ENCODE measurements around the gene GGTA1.
"Not testable (repeated sequence)": the region's sequence is repeated elsewhere in the genome, so short reads cannot be mapped to it uniquely, and the experiment has no call there.

Gene GGTA1

DNA sequence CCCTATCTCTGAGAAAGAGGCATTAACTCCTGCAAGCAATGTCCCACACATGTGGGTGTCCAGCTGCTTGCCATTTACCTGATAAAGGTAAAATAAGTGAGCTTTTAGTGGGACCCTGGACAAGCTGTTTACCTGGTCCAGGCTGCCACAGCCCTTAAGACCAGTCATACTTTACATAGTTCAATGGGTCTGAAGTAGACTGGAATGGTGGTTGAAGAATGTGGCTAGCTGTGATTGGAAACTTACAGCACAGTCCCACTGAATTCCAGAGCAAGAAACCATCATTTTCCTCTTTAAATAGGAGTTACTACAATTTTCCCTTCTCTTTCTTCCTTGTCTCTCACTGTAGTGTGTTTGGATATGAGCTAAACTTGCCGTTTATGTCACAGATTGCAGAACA is 60.6 kb downstream of the GGTA1 start:
- Mint-ChIP-seq H3K27ac (no peak overlapping the region), H3K27me3 (ENCODE audit: low read depth) (peaks cover 33% of the 10 kb centered on the region), H3K4me1 (ENCODE audit: low read depth) (no peaks in the 10 kb centered on the region), H3K9me3 (no peaks in the 10 kb centered on the region), H3K4me3 (no peak overlapping the region), H3K36me3 (ENCODE audit: low read depth) (no peaks in the 10 kb centered on the region)
- no peak for DNase-seq (ENCODE audit: low spot score)

DNA sequence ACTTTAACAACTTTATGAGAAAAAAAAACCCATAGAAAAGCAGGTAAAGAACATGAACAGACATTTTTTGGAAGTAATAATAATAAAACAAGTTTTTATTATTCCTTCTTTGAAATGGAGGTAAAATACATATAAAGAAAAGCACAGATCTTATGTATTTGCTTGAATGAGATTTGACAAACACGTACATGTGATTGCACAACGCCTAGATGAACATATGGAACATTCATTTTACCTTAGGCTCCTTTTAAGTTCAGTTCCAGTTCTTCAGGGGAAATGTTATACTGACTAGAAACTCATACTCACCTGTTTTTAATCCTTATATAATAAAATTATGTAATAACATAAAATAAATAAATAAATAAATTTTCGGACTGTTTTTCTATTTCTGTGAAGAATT is 61.8 kb downstream of the GGTA1 start:
- H3K36me3 Mint-ChIP-seq (ENCODE audit: low read depth) = no peaks in the 10 kb centered on the region
- no peaks in the 10 kb centered on the region for H3K4me1 Mint-ChIP-seq (ENCODE audit: low read depth)
- H3K27me3 Mint-ChIP-seq (ENCODE audit: low read depth) = peaks cover 29% of the 10 kb centered on the region
- no peak overlapping the region for H3K4me3 Mint-ChIP-seq
- no peaks in the 10 kb centered on the region for H3K9me3 Mint-ChIP-seq
- DNase-seq (ENCODE audit: low spot score) = no peak
- H3K27ac Mint-ChIP-seq = no peak overlapping the region

DNA sequence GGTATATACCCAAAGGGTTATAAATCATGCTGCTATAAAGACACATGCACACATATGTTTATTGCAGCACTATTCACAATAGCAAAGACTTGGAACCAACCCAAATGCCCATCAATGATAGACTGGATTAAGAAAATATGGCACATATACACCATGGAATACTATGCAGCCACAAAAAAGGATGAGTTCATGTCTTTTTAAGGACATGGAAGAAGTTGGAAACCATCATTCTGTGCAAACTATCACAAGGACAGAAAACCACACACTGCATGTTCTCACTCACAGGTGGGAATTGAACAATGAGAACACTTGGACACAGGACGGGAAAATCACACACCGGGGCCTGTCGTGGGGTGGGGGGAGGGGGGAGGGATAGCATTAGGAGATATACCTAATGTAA is 62.6 kb downstream of the GGTA1 start:
- not testable (repeated sequence) for H3K4me1 Mint-ChIP-seq (ENCODE audit: low read depth); H3K27ac Mint-ChIP-seq; H3K36me3 Mint-ChIP-seq (ENCODE audit: low read depth); H3K4me3 Mint-ChIP-seq; DNase-seq (ENCODE audit: low spot score); H3K9me3 Mint-ChIP-seq
- H3K27me3 Mint-ChIP-seq (ENCODE audit: low read depth) = peaks cover 23% of the 10 kb centered on the region

DNA sequence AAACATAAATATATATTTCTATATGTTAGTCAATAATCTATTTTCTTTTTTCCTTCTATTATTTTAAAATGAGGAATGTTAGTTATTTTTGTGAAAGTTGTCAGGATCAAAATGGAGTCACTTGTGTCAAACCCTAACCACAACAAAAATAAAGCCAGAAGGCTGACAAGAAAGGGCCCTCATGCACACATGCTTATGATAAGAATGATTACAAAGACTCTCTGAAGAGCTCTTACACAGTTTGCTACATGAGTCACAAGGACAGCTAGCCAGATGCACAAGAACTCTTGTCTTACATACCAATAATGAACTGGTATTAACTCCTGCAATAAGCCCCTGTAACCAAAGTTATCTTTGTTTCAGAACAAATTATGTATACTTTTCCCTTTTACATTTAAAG is 64.7 kb downstream of the GGTA1 start:
- no peaks in the 10 kb centered on the region for H3K9me3 Mint-ChIP-seq
- no peaks in the 10 kb centered on the region for H3K36me3 Mint-ChIP-seq (ENCODE audit: low read depth)
- no peak overlapping the region for H3K4me3 Mint-ChIP-seq
- no peak for DNase-seq (ENCODE audit: low spot score)
- peaks cover 22% of the 10 kb centered on the region for H3K27me3 Mint-ChIP-seq (ENCODE audit: low read depth)
- H3K4me1 Mint-ChIP-seq (ENCODE audit: low read depth) = no peaks in the 10 kb centered on the region
- no peak overlapping the region for H3K27ac Mint-ChIP-seq

DNA sequence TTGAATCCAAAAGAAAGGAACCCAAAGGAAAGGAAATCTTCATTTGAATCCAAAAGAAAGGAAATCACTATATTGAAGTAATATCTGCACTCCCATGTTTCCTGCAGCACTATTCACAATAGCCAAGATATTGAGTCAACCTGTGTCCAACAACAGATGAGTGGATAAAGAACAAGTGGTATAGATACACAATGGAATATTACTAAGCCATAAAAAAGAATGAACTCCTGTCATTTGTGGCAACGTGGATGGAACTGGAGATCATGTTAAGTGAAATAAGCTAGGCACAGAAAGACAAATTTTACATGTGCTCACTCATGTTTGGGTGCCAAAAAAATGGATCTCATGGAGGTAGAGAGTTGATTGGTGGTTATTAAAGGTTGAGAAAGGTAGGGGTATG is 71.7 kb downstream of the GGTA1 start:
- no peak overlapping the region for H3K27ac Mint-ChIP-seq
- no peaks in the 10 kb centered on the region for H3K4me1 Mint-ChIP-seq (ENCODE audit: low read depth)
- H3K27me3 Mint-ChIP-seq (ENCODE audit: low read depth) = peaks cover 23% of the 10 kb centered on the region
- H3K36me3 Mint-ChIP-seq (ENCODE audit: low read depth) = no peaks in the 10 kb centered on the region
- no peaks in the 10 kb centered on the region for H3K9me3 Mint-ChIP-seq
- H3K4me3 Mint-ChIP-seq = no peak overlapping the region
- DNase-seq (ENCODE audit: low spot score) = no peak

DNA sequence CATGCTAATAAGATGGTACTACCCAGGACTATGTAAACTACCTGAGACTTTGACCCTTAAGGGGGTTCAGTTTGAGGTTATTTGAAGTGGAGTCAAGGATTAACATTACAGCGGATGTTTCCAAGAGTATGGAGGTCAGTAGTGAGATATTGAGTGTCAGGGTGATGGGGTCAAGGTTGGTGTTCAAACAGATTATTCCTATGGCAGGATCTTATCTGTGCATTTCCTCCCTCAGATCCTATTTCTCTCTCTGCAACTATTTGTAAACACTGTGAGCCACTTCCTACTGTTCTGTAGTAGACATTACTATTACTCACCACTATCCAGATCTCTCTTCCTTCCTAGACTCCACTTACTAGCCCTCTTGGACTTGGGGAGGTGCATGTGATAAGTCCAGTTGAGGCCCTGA is 75.6 kb downstream of the GGTA1 start:
- Mint-ChIP-seq H3K27me3 (ENCODE audit: low read depth) (peaks cover 31% of the 10 kb centered on the region), H3K36me3 (ENCODE audit: low read depth) (no peaks in the 10 kb centered on the region), H3K9me3 (no peaks in the 10 kb centered on the region), H3K4me3 (no peak overlapping the region), H3K4me1 (ENCODE audit: low read depth) (peaks cover 2% of the 10 kb centered on the region), H3K27ac (no peak overlapping the region)
- DNase-seq (ENCODE audit: low spot score) = no peak

DNA sequence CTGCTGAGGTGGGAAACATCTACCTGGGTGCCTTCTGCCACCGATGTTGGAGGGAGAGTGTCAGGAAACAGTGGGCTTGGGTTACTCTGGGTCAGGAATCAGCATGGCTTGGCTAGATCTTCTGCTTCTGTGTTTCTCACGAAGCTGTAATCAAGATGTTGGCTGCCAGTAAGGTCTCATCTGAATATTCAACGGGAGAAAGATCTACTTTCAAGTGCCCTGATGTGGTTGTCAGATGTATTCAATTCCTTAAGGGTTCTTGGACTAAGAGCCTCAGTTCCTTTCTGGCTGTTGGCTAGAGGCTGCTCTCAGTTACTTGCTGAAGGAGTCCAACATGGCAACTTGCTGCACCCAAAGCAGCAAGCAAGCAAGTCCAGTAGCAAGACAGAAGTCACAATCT is 87.7 kb downstream of the GGTA1 start:
- Mint-ChIP-seq H3K27ac (no peak overlapping the region), H3K4me1 (ENCODE audit: low read depth) (no peaks in the 10 kb centered on the region), H3K27me3 (ENCODE audit: low read depth) (peaks cover 13% of the 10 kb centered on the region), H3K4me3 (no peak overlapping the region), H3K36me3 (ENCODE audit: low read depth) (no peaks in the 10 kb centered on the region), H3K9me3 (no peaks in the 10 kb centered on the region)
- DNase-seq (ENCODE audit: low spot score) = no peak

DNA sequence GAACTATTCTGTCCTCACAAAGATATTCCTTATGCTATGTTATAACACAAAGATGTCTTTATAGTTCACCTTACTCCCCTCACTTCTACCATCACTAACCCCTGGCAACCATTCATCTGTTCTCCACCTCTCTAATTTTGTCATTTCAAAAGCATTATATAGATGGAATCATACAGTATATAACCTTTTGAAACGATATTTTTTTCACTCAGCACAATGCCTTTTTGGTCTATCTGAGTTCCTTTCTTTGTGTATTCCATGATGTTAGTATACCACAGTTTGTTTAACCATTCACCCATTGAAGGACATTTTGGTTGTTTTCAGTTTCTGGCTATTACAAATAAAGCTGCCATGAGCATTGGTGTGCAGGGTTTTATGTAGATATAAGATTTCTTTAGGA is 93.7 kb downstream of the GGTA1 start:
- H3K27me3 Mint-ChIP-seq (ENCODE audit: low read depth) = peaks cover 25% of the 10 kb centered on the region

More for the DNA sequence above, 93.7 kb downstream of the GGTA1 start:
- Mint-ChIP-seq H3K4me3 (no peak overlapping the region), H3K36me3 (ENCODE audit: low read depth) (no peaks in the 10 kb centered on the region), H3K27ac (no peak overlapping the region), H3K4me1 (ENCODE audit: low read depth) (no peaks in the 10 kb centered on the region), H3K9me3 (peaks cover 4% of the 10 kb centered on the region)
- DNase-seq (ENCODE audit: low spot score) = no peak
